Omental fat pad (tissue), 4 donors: ENCODE results near the gene C3AR1. TPM values are rescaled to one million over a fixed set of nuclear protein-coding genes. Genes with fewer than 3 reads are reported as not detected.

Source experiments
- ATAC-seq: fragments of 150-250 bp; one replicate; pipeline ENCODE4 v1.9.1; 2016; ENCODE audit warnings: mild to moderate bottlenecking, moderate library complexity; ENCODE audit not compliant: low FRiP score
- DNase-seq: peaks from one replicate; pipeline ENCODE4 v3.0.0-alpha.2; 2019; ENCODE audit warnings: low spot score
- total RNA-seq, 4 donors: library from RNA; depleted of rRNA; stranded (reverse); fragments of >200 nt; gene quantifications; one replicate each; pipeline ENCODE4 v1.1.0, GENCODE V29; 2016
- TF ChIP-seq, protein P1 (sequence below), 3 donors: fragments of 450-650 bp; IDR thresholded peaks; one replicate each; pipeline ENCODE4 v1.5.1; 2016 to 2017; ENCODE audit warnings: antibody characterized with exemption in 3 of 3, mild to moderate bottlenecking in 3 of 3, moderate library complexity in 2 of 3

The C3AR1 gene
- total RNA-seq, 4 donors from 2014 or later: 15.6 to 43.0 (median 30.3) TPM

- TF ChIP-seq, protein P1, sequence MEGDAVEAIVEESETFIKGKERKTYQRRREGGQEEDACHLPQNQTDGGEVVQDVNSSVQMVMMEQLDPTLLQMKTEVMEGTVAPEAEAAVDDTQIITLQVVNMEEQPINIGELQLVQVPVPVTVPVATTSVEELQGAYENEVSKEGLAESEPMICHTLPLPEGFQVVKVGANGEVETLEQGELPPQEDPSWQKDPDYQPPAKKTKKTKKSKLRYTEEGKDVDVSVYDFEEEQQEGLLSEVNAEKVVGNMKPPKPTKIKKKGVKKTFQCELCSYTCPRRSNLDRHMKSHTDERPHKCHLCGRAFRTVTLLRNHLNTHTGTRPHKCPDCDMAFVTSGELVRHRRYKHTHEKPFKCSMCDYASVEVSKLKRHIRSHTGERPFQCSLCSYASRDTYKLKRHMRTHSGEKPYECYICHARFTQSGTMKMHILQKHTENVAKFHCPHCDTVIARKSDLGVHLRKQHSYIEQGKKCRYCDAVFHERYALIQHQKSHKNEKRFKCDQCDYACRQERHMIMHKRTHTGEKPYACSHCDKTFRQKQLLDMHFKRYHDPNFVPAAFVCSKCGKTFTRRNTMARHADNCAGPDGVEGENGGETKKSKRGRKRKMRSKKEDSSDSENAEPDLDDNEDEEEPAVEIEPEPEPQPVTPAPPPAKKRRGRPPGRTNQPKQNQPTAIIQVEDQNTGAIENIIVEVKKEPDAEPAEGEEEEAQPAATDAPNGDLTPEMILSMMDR (IDR thresholded peaks at IDR 0.05): peak in 1 of 3 donors; percentile 49
- peak; percentile 87 for DNase-seq
Measured at GRCh38 chr12:8045952-8046944, 19.9 kb downstream of the C3AR1 start.

DNA sequence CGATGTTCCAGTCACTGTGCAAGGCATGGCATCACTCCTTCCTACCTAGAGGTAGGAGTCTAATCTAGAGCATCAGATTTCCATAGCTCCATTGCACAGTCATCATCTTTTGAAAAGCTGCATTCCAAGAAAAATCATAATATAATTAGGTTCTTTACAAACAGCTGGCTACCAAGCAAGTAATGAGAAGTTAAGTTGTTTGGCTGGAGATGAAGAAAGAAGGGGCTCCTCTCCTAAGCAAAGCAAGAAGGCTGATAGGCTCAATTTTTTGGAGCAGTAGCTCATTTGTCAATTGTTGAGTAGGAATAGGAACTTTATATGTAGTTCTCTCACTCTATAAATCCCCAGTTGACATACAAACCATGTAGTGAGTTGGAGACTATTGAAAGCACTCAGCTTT is 25.4 kb downstream of the C3AR1 start:
- DNase-seq (no peak), ATAC-seq (no peak)
- TF ChIP-seq, protein P1 (IDR thresholded peaks at IDR 0.05): no peak

More at GRCh38 chr12:8045952-8046944, 19.9 kb downstream of the C3AR1 start:
- ATAC-seq: peak; percentile 48

DNA sequence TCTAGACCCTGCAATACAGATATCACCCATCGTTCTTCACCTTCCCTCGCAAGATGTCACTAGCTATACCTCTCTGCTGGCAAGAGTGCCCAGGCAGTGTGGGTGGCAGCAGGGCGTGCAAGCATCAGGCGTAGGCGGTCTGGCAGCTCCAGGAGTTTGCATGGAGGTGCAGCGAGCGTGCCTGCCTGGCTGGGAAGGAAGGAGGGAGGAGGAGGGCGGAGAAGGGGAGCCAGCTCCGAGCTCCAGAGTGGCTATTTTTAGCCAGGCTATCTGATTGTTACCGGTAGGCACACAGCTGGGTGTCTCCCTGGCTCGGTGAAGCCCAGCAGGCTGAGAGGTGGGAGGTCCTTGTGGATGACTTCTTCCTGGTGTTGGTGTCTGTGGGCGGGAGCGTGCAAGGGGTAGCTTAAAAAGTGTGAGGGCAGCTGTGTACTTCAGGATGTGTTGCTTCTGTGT is 27.5 kb downstream of the C3AR1 start:
- DNase-seq (no peak), ATAC-seq (peak; percentile 83)
- TF ChIP-seq, protein P1 (IDR thresholded peaks at IDR 0.05): no peak

DNA sequence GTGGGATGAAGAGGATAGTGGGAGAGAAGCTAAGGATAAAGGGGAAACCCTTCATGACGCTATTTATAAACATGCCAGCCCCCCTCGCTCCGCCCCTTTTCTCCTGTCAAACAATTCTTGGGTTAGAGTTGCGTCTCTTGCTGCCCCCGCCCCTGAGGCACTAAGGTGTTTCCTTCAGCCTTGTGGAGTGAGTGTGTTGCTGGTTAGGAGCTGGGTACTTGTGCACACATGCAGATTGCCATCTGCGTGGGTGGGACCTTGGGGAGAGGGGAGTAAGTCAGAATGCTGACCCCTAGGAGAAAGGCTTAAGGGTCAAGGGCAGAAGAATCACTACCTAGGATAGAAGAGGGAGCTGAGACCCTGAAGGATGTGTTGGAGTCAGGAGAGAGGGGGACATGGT is 28.2 kb downstream of the C3AR1 start:
- ATAC-seq (no peak), DNase-seq (no peak)
- TF ChIP-seq, protein P1 (IDR thresholded peaks at IDR 0.05): no peak

GRCh38 chr12:8037046-8037663 is 29.0 kb downstream of the C3AR1 start:
- DNase-seq: no peak
- ATAC-seq: no peak
- TF ChIP-seq, protein P1 (IDR thresholded peaks at IDR 0.05): no peak

DNA sequence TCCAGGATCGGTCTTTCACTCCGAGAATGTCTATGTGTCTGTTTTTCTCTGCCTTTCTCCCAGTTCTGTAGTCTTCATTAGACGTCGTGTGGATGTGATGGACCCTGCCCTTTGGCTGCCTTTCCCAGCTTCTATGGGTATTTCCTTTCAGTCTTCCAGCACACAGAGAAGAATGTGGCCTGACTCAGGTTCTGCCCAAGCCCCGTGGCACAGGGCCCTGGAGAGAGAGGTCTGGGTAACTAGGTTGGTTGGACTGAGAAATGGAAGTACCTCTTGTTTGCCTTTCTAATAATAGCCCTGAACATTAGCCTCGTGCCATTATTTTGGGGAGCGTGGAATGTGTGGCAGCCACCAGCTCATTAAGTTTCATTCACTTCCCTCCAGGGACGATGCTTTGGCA is 29.8 kb downstream of the C3AR1 start:
- no peak for ATAC-seq

More for the DNA sequence above, 29.8 kb downstream of the C3AR1 start:
- TF ChIP-seq, protein P1 (IDR thresholded peaks at IDR 0.05): no peak
- no peak for DNase-seq
